ENCODE results near the gene PIAS4.
A peak's percentile ranks its signal among the peaks of the same experiment; 100 is the strongest.

The PIAS4 gene

GRCh38 chr19:3977242-3978143 is 30.0 kb upstream of the PIAS4 start:
- no peak for DNase-seq

GRCh38 chr19:3978145-3978544 is 29.4 kb upstream of the PIAS4 start:
- DNase-seq: no peak

- DNase-seq: no peak
Observed at GRCh38 chr19:3979289-3979673, 28.3 kb upstream of the PIAS4 start.

GRCh38 chr19:3979674-3980352 is 27.7 kb upstream of the PIAS4 start:
- no peak for DNase-seq

- no peak for DNase-seq
Observed at GRCh38 chr19:3980353-3981251, 26.9 kb upstream of the PIAS4 start.

DNA sequence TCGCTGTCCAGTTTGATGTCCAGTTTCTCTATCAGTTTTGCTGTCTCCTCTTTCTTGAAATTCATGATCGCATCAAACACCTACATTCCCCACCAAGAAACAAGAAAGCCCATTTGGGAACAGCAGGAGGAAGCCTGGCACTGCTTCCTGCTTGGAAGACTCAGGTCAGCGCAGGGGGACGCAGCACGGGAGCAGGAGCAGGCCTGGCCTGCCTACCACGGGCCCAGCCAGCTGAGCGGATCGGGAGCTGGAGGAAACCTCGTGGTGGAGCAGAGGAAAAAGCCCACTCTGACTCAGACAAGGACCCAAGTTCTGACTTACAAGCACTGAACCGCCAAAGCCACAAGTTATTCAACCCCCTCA is 26.2 kb upstream of the PIAS4 start:
- DNase-seq: no peak

- DNase-seq: no peak
Observed at GRCh38 chr19:3981736-3982681, 25.5 kb upstream of the PIAS4 start.

GRCh38 chr19:3982701-3983541 is 24.6 kb upstream of the PIAS4 start:
- no peak for DNase-seq

DNA sequence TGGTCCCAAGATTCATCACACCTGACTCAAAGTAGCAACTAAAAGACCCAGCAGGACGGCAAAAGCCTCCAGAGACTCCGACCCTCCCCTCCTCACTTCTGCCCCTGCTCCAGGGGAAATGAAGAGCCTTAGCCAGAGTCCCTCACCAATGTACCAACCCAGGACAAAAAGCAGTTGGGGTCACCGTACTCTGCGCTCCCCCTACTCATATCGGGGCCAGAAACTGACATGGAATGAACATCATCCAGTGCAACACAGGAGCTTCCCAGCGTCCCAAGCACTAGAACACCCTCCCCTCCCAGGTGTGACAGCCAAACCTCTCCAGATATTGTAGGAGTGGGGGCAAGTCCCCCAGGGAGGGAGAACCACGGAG is 24.0 kb upstream of the PIAS4 start:
- no peak for DNase-seq

DNA sequence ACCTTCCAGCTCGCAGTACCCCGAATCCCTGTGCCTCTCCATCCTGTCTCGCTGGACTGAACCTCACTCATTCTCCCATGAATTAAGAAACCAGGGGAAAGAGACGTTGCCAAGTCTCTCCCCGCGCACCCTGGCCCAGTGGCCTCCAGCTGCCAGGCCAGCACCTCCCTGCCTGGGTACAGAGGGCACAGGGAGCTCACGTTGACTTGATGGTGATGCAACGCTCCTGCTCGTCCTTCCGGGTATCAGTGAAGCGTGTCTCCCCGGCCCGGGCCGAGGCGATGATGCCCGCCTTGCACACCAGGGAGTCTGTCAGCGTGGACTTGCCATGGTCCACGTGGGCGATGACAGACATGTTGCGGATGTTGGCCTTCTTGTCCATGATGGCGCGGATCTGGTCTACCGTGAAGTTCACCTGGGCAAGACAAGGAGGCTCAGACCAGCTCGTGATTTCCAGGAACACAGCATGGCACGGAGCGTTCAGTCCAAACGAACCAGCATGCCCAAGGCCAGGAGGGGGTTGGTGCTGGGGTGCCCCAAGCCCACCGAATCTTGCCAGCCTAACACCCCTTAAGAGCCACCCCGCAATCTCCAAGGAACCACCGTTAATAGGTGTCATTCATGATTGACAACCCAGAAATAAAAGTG is 23.5 kb upstream of the PIAS4 start:
- DNase-seq: no peak

DNA sequence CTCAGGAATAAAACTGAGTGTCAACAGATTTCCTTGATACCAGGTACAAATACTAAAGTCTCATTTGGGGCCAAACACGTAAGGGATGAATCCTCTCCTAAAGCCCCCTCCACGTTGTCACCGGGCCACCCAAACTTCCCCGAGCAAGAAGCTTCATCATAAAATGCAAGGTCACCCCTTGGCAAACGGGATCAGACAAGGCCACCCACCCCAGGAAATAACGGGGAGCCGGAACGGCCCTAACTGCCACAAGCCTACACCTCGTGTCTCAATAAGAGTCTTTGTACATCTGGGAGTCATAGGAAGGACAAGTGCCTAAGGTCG is 23.0 kb upstream of the PIAS4 start:
- no peak for DNase-seq

- DNase-seq: peak; percentile 85
Observed at GRCh38 chr19:3984908-3985642, 22.5 kb upstream of the PIAS4 start, which contains the start of gene EEF2. TSS of gene EEF2 (minus strand) at chr19:3985463. CDS start at chr19:3985380, 83 bp downstream.

DNA sequence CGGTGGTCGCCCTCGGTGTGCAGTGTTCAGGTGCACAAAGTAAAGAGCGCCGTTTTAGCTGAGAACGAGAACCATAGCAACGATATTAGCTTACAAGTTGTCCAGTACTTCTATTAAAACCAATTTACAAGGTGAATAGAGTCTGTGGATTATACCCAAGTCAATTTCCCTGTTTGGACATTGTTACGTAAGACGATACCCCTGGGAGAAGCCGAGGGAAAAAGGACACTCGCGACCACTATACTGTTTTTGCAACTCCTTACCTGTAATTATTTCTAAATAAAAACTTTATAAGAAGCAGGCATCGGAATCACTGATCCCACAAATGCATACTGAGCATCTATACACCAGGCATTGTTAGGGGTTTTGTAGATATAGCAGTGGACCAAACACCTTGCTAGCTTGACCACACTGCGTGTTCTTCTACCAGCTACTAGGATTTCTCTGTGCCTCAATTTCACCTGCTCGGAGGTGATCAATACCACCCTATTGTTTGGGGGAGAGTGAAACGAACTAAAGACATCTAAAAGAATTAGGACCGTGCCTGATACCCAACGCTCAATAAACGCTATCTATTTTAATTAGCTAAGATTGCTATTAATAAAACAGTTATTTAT is 21.8 kb upstream of the PIAS4 start:
- DNase-seq: no peak

- DNase-seq: peak; percentile 37
Observed at GRCh38 chr19:3986260-3987041, 21.1 kb upstream of the PIAS4 start.

- peak; percentile 82 for DNase-seq
Observed at GRCh38 chr19:3987619-3988371, 19.7 kb upstream of the PIAS4 start.

- DNase-seq: no peak
Observed at GRCh38 chr19:3990815-3991117, 16.8 kb upstream of the PIAS4 start.

GRCh38 chr19:3995607-3996006 is 11.9 kb upstream of the PIAS4 start:
- DNase-seq: no peak
